Measurements from ENCODE around the gene MATN1.
"Not testable (repeated sequence)": the region's sequence is repeated elsewhere in the genome, so short reads cannot be mapped to it uniquely, and the experiment has no call there.

Gene MATN1

GRCh38 chr1:30723331-30723755 is at the start of gene MATN1:
MATN1 (minus strand) TSS chr1:30723585; CDS start chr1:30723551, 34 bp downstream.
- Histone ChIP-seq H3K27me3 (ENCODE audit: insufficient read depth, low read depth, severe bottlenecking) (no peaks in the 10 kb centered on the region), H3K4me3 (ENCODE audit: low read depth, low read length) (no peak within 1 kb of the TSS), H3K36me3 (no peaks in the 10 kb centered on the region), H3K27ac (no peak within 1 kb of the TSS), H3K9me3 (ENCODE audit: severe bottlenecking) (no peaks in the 10 kb centered on the region)
- TF ChIP-seq CTCF (IDR thresholded peaks at IDR 0.05; ENCODE audit: low read depth, low read length) = no peak
- no peak for DNase-seq

- no peaks in the 10 kb centered on the region for H3K9me3 ChIP-seq (ENCODE audit: severe bottlenecking)
- H3K4me3 ChIP-seq (ENCODE audit: low read depth, low read length) = no peak overlapping the region
- DNase-seq = no peak
- H3K36me3 ChIP-seq = no peaks in the 10 kb centered on the region
- no peak overlapping the region for H3K27ac ChIP-seq
- H3K27me3 ChIP-seq (ENCODE audit: insufficient read depth, low read depth, severe bottlenecking) = no peaks in the 10 kb centered on the region
- TF ChIP-seq CTCF (IDR thresholded peaks at IDR 0.05; ENCODE audit: low read depth, low read length) = no peak
Observed at GRCh38 chr1:30771005-30771404, 47.6 kb upstream of the MATN1 start.

GRCh38 chr1:30770150-30770549 is 46.8 kb upstream of the MATN1 start:
- TF ChIP-seq CTCF (IDR thresholded peaks at IDR 0.05; ENCODE audit: low read depth, low read length) = no peak
- Histone ChIP-seq H3K27me3 (ENCODE audit: insufficient read depth, low read depth, severe bottlenecking) (no peaks in the 10 kb centered on the region), H3K36me3 (no peaks in the 10 kb centered on the region), H3K4me3 (ENCODE audit: low read depth, low read length) (no peak overlapping the region), H3K27ac (no peak overlapping the region), H3K9me3 (ENCODE audit: severe bottlenecking) (no peaks in the 10 kb centered on the region)
- no peak for DNase-seq

GRCh38 chr1:30768830-30769718 is 45.7 kb upstream of the MATN1 start:
- H3K27me3 ChIP-seq (ENCODE audit: insufficient read depth, low read depth, severe bottlenecking) = no peaks in the 10 kb centered on the region
- DNase-seq = no peak
- H3K27ac ChIP-seq = no peak overlapping the region
- H3K9me3 ChIP-seq (ENCODE audit: severe bottlenecking) = no peaks in the 10 kb centered on the region
- no peak for TF ChIP-seq CTCF (IDR thresholded peaks at IDR 0.05; ENCODE audit: low read depth, low read length)
- no peaks in the 10 kb centered on the region for H3K36me3 ChIP-seq
- no peak overlapping the region for H3K4me3 ChIP-seq (ENCODE audit: low read depth, low read length)

GRCh38 chr1:30768159-30768829 is 44.9 kb upstream of the MATN1 start:
- no peaks in the 10 kb centered on the region for H3K9me3 ChIP-seq (ENCODE audit: severe bottlenecking)
- TF ChIP-seq CTCF (IDR thresholded peaks at IDR 0.05; ENCODE audit: low read depth, low read length) = no peak
- no peak overlapping the region for H3K27ac ChIP-seq
- no peak overlapping the region for H3K4me3 ChIP-seq (ENCODE audit: low read depth, low read length)
- H3K36me3 ChIP-seq = no peaks in the 10 kb centered on the region
- no peak for DNase-seq
- no peaks in the 10 kb centered on the region for H3K27me3 ChIP-seq (ENCODE audit: insufficient read depth, low read depth, severe bottlenecking)

- not testable (repeated sequence) for H3K36me3 ChIP-seq; H3K9me3 ChIP-seq (ENCODE audit: severe bottlenecking); DNase-seq; H3K4me3 ChIP-seq (ENCODE audit: low read depth, low read length); H3K27me3 ChIP-seq (ENCODE audit: insufficient read depth, low read depth, severe bottlenecking); H3K27ac ChIP-seq
Observed at GRCh38 chr1:30766948-30767347, 43.6 kb upstream of the MATN1 start.

Measured in WERI-Rb-1 (cell line).